IMR-90 (cell line): ENCODE results near the gene GALNT8. TPM values are rescaled to one million over a fixed set of nuclear protein-coding genes. Genes with fewer than 3 reads are reported as not detected.

Experiments used
- ATAC-seq: fragments of 200-7000 bp; cut with Tn5 transposase; 2 replicates; pipeline ENCODE4 v1.9.1; 2020; ENCODE audit warnings: low read depth, mild to moderate bottlenecking, moderate library complexity
- BruUV-seq: library from RNA; stranded (reverse); fragments of 400-500 nt; replicated peaks from 2 replicates; lab custom pipeline; 2021; lab: Mats Ljungman, UMichigan
- CTCF ChIA-PET: fragments of 300-600 bp; formaldehyde crosslinking; extraction: SDS; loops from one replicate; lab custom pipeline; 2021; ENCODE audit warnings: antibody characterized with exemption; lab: Yijun Ruan, JAX
- POLR2A ChIA-PET: fragments of 300-600 bp; sonication (Branson Sonifier 250); formaldehyde crosslinking; loops from one replicate; lab custom pipeline; 2022; ENCODE audit warnings: antibody characterized with exemption; ENCODE audit not compliant: unreplicated experiment; lab: Charles Lee
- DNase-seq: peaks from one replicate; pipeline ENCODE4 v3.0.0; 2013
- H2AFZ ChIP-seq: replicated peaks from 2 replicates; pipeline ENCODE3; 2013; ENCODE audit warnings: low read length, mild to moderate bottlenecking; ENCODE audit not compliant: poor library complexity
- H2AK5ac ChIP-seq: 2 replicates; pipeline ENCODE4 v1.6.1; 2013; ENCODE audit warnings: low read depth, low read length, inconsistent platforms
- H2AK9ac ChIP-seq: replicated peaks from 2 replicates; pipeline ENCODE3; 2013; ENCODE audit warnings: mild to moderate bottlenecking, low read depth, low read length, moderate library complexity; ENCODE audit not compliant: poor library complexity
- H2BK120ac ChIP-seq: 2 replicates; pipeline ENCODE4 v1.6.1; 2013; ENCODE audit warnings: low read depth, low read length, inconsistent platforms
- H2BK15ac ChIP-seq: 3 replicates; pipeline ENCODE4 v1.6.1; 2013; ENCODE audit warnings: low read depth, low read length, inconsistent platforms
- H2BK20ac ChIP-seq: 2 replicates; pipeline ENCODE4 v1.6.1; 2013; ENCODE audit warnings: low read depth, mild to moderate bottlenecking, inconsistent platforms, low read length, moderate library complexity
- H2BK5ac ChIP-seq: 2 replicates; pipeline ENCODE4 v1.6.1; 2013; ENCODE audit warnings: mild to moderate bottlenecking, low read depth, low read length, inconsistent platforms; ENCODE audit not compliant: poor library complexity, severe bottlenecking
- H3K14ac ChIP-seq: replicated peaks from 2 replicates; pipeline ENCODE4 v1.6.1; 2013; ENCODE audit warnings: low read depth, low read length, inconsistent platforms
- H3K18ac ChIP-seq: 2 replicates; pipeline ENCODE4 v1.6.1; 2013; ENCODE audit warnings: low read depth, low read length, control low read depth
- H3K23ac ChIP-seq: 2 replicates; pipeline ENCODE4 v1.6.1; 2013; ENCODE audit warnings: low read depth, low read length, inconsistent platforms
- H3K27ac ChIP-seq: 2 replicates; pipeline ENCODE4 v1.5.1; 2013; ENCODE audit warnings: mild to moderate bottlenecking, control low read depth, low read length; ENCODE audit not compliant: insufficient read depth
- H3K27me3 ChIP-seq: 2 replicates; pipeline ENCODE4 v1.6.1; 2013; ENCODE audit warnings: low read length; ENCODE audit not compliant: control insufficient read depth, insufficient read depth
- H3K36me3 ChIP-seq: 2 replicates; pipeline ENCODE4 v1.6.1; 2013; ENCODE audit warnings: low read length, mixed read lengths; ENCODE audit not compliant: control insufficient read depth, insufficient read depth
- H3K4ac ChIP-seq: 2 replicates; pipeline ENCODE4 v1.6.1; 2013; ENCODE audit warnings: low read depth, low read length, inconsistent platforms
- H3K4me1 ChIP-seq: 2 replicates; pipeline ENCODE4 v1.6.1; 2013; ENCODE audit warnings: low read length, mixed read lengths; ENCODE audit not compliant: control insufficient read depth, insufficient read depth
- H3K4me2 ChIP-seq: 2 replicates; pipeline ENCODE4 v1.6.1; 2013; ENCODE audit warnings: low read depth, mild to moderate bottlenecking, control low read depth, low read length, moderate library complexity
- H3K4me3 ChIP-seq: 2 replicates; pipeline ENCODE4 v1.5.1; 2013; ENCODE audit warnings: low read depth, mild to moderate bottlenecking, control low read depth, low read length, moderate library complexity; ENCODE audit not compliant: insufficient read depth
- H3K56ac ChIP-seq: 2 replicates; pipeline ENCODE4 v1.6.1; 2013; ENCODE audit warnings: low read length, inconsistent platforms; ENCODE audit not compliant: insufficient read depth; ENCODE audit errors: extremely low read depth
- H3K79me1 ChIP-seq, 2 experiments: 2 replicates each; pipeline ENCODE4 v1.6.1; 2013; ENCODE audit warnings: low read length in 2 of 2, inconsistent platforms in 1 of 2, low read depth in 1 of 2
- H3K9ac ChIP-seq: 2 replicates; pipeline ENCODE4 v1.6.1; 2013; ENCODE audit warnings: low read depth, low read length, control low read depth
- H3K9me1 ChIP-seq: 2 replicates; pipeline ENCODE4 v1.6.1; 2013; ENCODE audit warnings: low read length, inconsistent platforms; ENCODE audit not compliant: insufficient read depth
- H3K9me3 ChIP-seq: 2 replicates; pipeline ENCODE4 v1.6.1; 2013; ENCODE audit warnings: low read length; ENCODE audit not compliant: control insufficient read depth, insufficient read depth
- H4K20me1 ChIP-seq: 2 replicates; pipeline ENCODE4 v1.6.1; 2013; ENCODE audit warnings: low read length, inconsistent platforms; ENCODE audit not compliant: insufficient read depth
- H4K5ac ChIP-seq: 2 replicates; pipeline ENCODE4 v1.6.1; 2013; ENCODE audit warnings: mild to moderate bottlenecking, low read depth, low read length, control low read depth
- H4K8ac ChIP-seq, 2 experiments: 2 replicates each; pipeline ENCODE4 v1.6.1; 2013; ENCODE audit warnings: low read depth in 2 of 2, low read length in 2 of 2, control low read depth in 1 of 2, inconsistent platforms in 1 of 2
- H4K91ac ChIP-seq: 2 replicates; pipeline ENCODE4 v1.6.1; 2013; ENCODE audit warnings: low read depth, low read length, inconsistent platforms; ENCODE audit not compliant: insufficient read depth
- MAFK ChIP-seq: IDR thresholded peaks from 2 replicates; pipeline ENCODE4 v1.6.1; 2012; ENCODE audit warnings: low read depth, low read length, improper control_type of control experiment
- NFE2L2 ChIP-seq: fragments of 150-350 bp; IDR thresholded peaks from 2 replicates; pipeline ENCODE4 v1.6.1; 2016; ENCODE audit warnings: low read depth, mild to moderate bottlenecking, low read length
- WGBS, 2 experiments: methylation state at CpG; one replicate each; pipeline versions ENCODE4 v1.1.5 to v1.1.7; 2013; ENCODE audit warnings: missing lambda C conversion rate in 2 of 2; ENCODE audit not compliant: insufficient read length in 1 of 2; ENCODE audit errors: extremely low coverage in 2 of 2; 5-methylcytosine and 5-hydroxymethylcytosine counted together
- dilution Hi-C: fragments of 300-500 bp; cut with HindIII; formaldehyde crosslinking; loops from one replicate; pipeline ENCODE4 v1.14.3; 2018; ENCODE audit warnings: low sequenced_read_pairs; ENCODE audit not compliant: unreplicated experiment
- in situ Hi-C: fragments of 300-500 bp; cut with MboI; formaldehyde crosslinking; loops from 3 replicates; pipeline ENCODE4 v1.14.3; 2019; ENCODE audit warnings: low sequenced_read_pairs, inconsistent platforms, mixed read lengths
- intact Hi-C: fragments of 100-400 bp; cut with micrococcal nuclease; formaldehyde crosslinking; loops from 2 replicates; pipeline ENCODE4 v1.10.0; 2022
- polyA plus RNA-seq, 3 experiments: library from polyadenylated mRNA; depleted of rRNA; stranded (reverse); fragments of >200 nt; gene quantifications; 2 replicates each; pipeline ENCODE4 v1.2.3, GENCODE V29; 2012; ENCODE audit warnings: low replicate concordance in 1 of 3
- total RNA-seq: library from RNA; depleted of rRNA; stranded (reverse); fragments of >200 nt; gene quantifications from 2 replicates; pipeline ENCODE4 v1.2.3, GENCODE V29; 2012

GALNT8 gene
- total and polyA plus RNA-seq, 2 of the 4 experiments (the other 2 are of a cell fraction), result not detected

- Histone ChIP-seq H4K8ac (no peak overlapping the region), H3K4ac (no peak overlapping the region), H3K4me3 (no peak overlapping the region), H3K56ac (no peak overlapping the region), H4K20me1 (no peaks in the 10 kb centered on the region), H3K9ac (no peak overlapping the region), H2AK9ac (no peak overlapping the region), H3K79me1 (no peaks in the 10 kb centered on the region), H3K4me1 (no peaks in the 10 kb centered on the region), H2BK120ac (no peak overlapping the region), H3K36me3 (no peaks in the 10 kb centered on the region), H2BK20ac (no peak overlapping the region), H3K18ac (no peak overlapping the region), H2BK5ac (no peak overlapping the region), H4K5ac (no peak overlapping the region), H2AFZ (no peak overlapping the region), H3K23ac (no peak overlapping the region), H3K27ac (no peak overlapping the region), H2BK15ac (no peak overlapping the region), H4K91ac (no peak overlapping the region), H3K9me1 (no peaks in the 10 kb centered on the region), H2AK5ac (no peak overlapping the region), H3K27me3 (peaks cover 26% of the 10 kb centered on the region), H3K9me3 (no peaks in the 10 kb centered on the region), H3K4me2 (no peak overlapping the region), H3K14ac (no peak overlapping the region)
- in situ Hi-C loops (no loop called here), intact Hi-C loops (no loop called here), dilution Hi-C loops (no loop called here)
- DNase-seq (no peak), ATAC-seq (no peak)
- BruUV-seq, result no TSS peak
- TF ChIP-seq NFE2L2, result no peak
- TF ChIP-seq MAFK, result peak; percentile 28; the same call in 1 of the 2 replicates
- POLR2A ChIA-PET, result no interaction called here
- CTCF ChIA-PET, result no interaction called here
- no CpG with 5 or more reads among the region's 4 CpGs for WGBS, 2 experiments
Measured at GRCh38 chr12:4812624-4813327, 92.6 kb downstream of the GALNT8 start.
